Islet of Langerhans (tissue), 1 donor: ENCODE measurements around the gene CPAMD8.
"Not testable (repeated sequence)": the region's sequence is repeated elsewhere in the genome, so short reads cannot be mapped to it uniquely, and the experiment has no call there.

Source experiments
- FAIRE-seq: peaks from one replicate; lab custom pipeline; 2011; peaks lifted over from hg19 to GRCh38; lab: Jason Lieb, UNC

CPAMD8 gene

GRCh38 chr19:16891696-16892382, 134.8 kb downstream of the CPAMD8 start:
- no peak for FAIRE-seq

GRCh38 chr19:16890461-16891184, 136.0 kb downstream of the CPAMD8 start:
- no peak for FAIRE-seq

DNA sequence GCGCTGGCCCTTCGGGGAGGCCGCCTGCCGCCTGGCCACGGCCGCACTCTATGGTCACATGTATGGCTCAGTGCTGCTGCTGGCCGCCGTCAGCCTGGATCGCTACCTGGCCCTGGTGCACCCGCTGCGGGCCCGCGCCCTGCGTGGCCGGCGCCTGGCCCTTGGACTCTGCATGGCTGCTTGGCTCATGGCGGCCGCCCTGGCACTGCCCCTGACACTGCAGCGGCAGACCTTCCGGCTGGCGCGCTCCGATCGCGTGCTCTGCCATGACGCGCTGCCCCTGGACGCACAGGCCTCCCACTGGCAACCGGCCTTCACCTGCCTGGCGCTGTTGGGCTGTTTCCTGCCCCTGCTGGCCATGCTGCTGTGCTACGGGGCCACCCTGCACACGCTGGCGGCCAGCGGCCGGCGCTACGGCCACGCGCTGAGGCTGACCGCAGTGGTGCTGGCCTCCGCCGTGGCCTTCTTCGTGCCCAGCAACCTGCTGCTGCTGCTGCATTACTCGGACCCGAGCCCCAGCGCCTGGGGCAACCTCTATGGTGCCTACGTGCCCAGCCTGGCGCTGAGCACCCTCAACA, 136.6 kb downstream of the CPAMD8 start:
- FAIRE-seq = no peak

DNA sequence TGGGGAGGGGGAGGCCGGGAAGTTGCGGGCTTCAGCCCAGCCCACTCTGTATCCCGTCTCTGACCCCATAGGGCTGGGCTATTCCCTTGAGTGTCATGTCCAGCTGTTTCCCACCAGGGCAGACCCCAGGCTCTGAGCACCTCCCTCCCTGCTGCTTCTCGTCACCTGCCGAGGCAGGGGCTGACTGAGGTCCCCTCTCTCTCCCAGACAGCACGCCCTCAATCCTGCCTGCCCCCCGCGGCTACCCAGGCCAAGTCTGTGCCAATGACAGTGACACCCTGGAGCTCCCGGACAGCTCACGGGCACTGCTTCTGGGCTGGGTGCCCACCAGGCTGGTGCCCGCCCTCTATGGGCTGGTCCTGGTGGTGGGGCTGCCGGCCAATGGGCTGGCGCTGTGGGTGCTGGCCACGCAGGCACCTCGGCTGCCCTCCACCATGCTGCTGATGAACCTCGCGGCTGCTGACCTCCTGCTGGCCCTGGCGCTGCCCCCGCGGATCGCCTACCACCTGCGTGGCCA, 137.2 kb downstream of the CPAMD8 start:
- no peak for FAIRE-seq

DNA sequence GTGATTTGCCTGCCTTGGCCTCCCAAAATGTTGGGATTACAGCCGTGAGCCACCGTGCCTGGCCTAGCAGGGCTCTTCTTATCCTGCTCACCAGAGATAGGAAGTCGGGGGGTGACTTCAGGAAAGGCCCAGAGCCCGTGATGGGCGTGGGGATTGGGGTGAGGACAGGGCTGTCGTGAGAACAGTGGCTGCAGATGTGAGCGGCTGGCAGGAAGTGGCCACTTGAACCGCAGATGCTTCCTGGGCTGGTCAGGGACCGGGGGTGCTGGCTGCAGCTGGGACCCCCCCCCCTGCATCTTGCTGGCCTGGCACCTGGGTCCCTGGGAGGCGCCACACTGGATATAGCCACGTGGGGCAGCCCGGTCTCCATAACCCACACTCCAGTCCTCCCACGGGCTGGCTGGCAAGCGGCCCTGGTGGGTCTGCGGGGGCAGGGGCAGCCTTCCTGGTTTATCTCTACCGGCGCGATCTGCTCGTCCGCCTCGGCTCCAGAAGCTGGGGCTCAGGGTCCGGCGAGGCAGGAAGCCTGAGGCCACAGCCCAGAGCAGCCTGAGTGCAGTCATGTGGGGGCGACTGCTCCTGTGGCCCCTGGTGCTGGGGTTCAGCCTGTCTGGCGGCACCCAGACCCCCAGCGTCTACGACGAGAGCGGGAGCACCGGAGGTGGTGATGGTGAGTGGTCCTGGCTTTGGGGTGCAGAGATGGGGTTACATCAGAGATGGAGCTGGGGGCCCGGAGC, 137.8 kb downstream of the CPAMD8 start, which contains the start of gene F2RL3:
Gene F2RL3, plus strand, starts transcription at position 371 of the 737 bp plus-strand sequence. Its CDS starts 191 bp downstream, at position 562.
- FAIRE-seq = no peak

DNA sequence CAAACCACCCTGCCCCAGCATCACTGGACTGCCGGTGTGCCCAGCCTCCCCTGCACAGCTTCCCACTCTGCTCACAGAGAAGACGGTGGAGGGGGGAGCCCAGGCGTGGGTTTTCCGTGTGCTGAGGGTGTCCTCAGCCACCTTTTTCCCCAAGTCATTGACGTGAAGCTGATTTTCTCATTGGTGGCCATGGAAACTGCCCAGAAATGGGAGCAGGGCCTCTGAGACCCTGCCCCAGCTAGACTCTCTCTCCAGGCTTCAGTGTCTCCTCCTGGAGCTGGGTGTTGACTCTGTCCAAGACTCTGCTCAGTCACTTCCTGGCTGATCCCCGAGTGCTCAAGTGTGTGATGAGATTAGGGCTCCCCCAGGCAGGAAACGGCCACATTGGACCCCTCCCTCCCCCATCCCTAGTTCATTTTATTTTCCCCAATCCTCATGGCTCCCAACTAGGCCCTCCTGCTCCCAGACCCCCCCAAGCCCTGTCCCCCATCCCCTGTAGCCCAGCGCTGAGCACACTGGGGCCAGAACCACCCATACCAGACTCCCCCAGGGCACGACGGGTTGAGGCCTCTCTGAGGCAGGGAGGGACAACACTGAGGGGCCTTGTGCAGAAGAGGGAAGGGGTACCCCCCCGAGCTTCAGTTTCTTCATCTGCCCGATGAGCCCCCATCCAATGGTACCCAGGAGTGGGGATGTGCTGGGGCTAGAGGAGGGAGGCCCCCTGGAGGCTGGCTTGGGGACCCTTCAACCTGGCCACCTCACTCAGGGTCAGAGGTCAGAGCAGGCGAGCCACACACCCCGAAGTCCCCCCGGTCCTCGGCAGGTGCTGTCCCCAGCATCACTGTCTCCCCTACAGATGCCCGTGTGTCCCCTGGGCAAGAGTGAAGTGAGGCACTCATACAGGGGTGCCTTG, 139.0 kb downstream of the CPAMD8 start:
- FAIRE-seq = no peak

DNA sequence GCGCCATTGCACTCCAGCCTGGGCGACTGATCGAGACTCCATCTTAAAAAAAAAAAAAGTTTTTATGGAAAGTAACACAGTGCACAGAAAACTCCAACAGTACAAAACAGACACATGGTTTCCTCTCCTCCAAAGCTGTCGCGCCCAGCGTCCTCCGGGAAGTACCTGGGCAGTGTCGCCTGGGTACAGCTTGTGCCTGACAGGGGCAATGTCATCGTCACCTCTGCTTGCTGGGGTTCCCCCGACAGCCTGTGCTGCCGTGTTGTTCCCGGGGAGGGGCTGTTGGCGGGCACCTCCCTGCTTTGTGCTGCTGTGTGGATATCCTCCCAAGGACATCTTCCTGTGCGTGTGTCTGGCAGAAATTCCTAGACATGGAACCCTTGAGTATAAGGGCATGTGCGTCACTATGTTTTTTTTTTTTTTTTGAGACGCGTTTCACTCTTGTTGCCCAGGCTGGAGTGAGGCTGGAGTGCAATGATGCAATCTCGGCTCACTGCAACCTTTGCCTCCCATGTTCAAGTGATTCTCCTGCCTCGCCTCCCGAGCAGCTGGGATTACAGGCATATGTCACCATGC, 140.2 kb downstream of the CPAMD8 start:
- FAIRE-seq = no peak

GRCh38 chr19:16885166-16885565, 141.4 kb downstream of the CPAMD8 start:
- FAIRE-seq = no peak

DNA sequence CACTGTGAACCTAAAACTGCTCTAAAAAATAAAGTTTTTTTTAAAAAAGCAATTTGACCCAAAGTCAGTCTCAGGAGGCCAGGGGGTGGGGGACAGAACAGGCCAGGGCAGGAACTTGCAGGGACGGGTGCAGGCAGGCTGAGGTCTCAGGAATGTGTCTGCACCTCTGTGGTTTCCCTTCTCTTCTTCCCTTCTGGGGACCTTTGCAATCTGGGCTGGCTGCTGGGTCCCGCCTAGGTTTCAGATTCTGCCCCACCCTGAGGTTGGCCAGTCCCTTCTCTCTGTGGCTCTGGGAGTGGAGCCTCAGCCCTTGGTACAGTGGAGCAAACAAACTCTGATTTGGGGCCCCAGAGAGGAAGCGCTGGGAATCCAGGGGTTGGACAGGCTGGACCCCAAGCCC, 143.1 kb downstream of the CPAMD8 start:
- FAIRE-seq = no peak

DNA sequence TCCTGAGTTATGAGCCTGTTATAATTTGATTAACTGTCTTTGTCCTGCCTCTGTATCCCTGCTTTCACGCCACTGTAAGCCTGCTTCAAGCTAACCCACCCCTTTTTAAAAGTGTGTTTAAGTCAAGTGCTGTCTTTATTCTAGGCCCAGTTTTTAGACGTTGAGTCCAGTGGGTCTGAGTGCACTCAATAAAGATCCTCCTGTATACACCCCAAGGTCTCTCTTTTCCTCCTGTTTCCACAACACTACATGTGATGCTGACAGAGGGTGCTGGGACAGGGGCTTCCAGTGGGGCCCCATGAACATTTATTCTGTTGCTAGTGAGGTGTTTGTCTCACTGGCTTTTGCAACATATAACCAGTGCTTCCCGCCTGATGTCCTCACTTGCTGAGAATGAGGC, 144.5 kb downstream of the CPAMD8 start:
- no peak for FAIRE-seq

DNA sequence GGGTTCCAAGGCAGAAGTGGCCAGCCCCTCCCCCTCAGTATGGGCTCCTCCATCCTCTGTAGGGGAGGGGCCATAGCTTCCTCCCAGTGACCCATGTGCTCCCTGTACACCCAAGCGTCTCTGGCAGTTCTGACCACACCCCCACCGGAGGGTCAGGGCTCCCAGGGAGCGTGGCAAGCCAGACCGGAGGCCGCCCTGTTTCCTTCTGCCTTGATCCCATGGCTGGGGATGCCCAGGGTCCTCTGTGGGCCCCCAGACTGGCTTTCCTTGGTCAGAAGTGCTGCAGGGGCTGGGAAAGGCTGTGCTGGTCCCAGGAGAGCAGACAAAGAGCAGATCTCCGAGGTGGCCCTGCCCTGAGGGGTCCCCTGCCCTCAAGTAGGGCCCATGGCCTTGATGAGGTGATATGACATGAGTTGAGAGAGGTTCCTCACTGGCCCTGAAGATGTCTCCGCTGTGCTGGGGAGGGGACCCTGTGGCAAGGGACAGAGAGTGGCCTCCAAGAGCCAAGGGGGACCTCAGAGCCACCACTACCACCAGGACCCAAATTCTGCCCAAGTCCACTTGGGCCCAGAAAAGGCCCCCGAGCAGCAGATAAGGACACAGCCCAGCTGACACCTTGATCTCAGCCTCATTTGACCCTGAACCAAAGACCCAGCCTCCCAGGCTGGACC, 145.6 kb downstream of the CPAMD8 start:
- FAIRE-seq = no peak

- no peak for FAIRE-seq
Measured at GRCh38 chr19:16878181-16878965, 148.2 kb downstream of the CPAMD8 start.

DNA sequence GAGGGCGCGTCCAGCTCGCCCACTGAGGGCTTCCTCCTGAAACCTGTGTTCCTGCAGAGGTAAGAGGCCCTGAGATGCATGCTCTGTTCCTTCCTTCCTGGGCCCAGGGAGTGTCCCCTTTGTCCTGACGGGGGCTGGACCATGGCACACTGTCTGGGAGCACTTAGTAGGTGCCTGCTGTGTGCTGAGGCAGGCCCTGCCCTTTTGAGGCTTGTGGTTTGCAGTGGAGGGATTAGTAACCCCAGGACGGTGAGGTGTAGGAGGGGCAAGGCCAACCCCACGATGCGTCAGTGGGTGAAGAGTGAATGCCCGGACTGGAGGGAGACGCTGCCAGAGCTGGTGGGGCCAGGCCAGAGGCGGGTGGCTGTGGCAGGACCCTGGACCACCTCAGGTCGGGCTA, 149.0 kb downstream of the CPAMD8 start:
- FAIRE-seq = no peak

GRCh38 chr19:16876904-16877361, 149.7 kb downstream of the CPAMD8 start:
- no peak for FAIRE-seq

DNA sequence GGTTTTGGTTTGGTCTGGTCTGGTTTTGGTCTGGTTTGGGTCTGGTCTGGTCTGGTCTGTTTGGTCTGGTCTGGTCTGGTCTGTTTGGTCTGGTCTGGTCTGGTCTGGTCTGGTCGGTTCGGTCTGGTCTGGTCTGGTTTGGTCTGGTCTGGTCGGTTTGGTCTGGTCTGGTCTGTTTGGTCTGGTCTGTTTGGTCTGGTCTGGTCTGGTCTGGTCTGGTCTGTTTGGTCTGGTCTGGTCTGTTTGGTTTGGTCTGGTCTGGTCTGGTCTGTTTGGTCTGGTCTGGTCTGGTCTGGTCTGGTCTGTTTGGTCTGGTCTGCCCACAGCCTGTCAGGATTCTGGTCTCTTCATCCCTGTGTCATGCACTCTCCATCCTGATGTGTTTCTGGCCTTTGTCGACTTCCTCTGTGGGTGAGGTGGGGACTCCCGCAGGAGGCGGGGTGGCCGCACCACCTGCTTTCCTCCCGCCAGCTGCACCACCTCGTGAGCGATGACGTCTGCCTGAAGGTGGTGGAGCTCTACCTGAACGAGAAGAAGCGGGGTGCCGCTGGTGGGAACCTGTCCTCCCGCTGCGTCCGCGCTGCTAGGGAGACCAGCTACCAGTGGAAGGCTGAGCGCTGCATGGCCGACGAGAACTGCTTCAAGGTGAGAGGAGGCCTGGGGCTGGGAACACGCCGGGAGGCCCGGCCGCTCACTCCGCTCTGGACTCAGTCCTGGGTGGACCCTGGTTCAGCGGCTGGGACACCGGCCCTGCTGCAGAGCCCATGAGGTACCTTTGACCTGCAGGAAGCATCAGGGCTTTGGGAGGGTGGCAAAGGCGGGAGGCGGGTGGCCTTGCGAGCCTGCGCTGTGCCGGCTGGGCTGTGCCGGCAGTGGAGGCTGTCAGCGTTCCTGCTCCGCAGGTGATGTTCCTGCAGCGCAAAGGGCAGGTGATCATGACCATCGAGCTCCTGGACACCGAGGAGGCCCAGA, 150.7 kb downstream of the CPAMD8 start:
- no peak for FAIRE-seq

GRCh38 chr19:16874978-16875299, 151.7 kb downstream of the CPAMD8 start:
- FAIRE-seq = not testable (repeated sequence)

DNA sequence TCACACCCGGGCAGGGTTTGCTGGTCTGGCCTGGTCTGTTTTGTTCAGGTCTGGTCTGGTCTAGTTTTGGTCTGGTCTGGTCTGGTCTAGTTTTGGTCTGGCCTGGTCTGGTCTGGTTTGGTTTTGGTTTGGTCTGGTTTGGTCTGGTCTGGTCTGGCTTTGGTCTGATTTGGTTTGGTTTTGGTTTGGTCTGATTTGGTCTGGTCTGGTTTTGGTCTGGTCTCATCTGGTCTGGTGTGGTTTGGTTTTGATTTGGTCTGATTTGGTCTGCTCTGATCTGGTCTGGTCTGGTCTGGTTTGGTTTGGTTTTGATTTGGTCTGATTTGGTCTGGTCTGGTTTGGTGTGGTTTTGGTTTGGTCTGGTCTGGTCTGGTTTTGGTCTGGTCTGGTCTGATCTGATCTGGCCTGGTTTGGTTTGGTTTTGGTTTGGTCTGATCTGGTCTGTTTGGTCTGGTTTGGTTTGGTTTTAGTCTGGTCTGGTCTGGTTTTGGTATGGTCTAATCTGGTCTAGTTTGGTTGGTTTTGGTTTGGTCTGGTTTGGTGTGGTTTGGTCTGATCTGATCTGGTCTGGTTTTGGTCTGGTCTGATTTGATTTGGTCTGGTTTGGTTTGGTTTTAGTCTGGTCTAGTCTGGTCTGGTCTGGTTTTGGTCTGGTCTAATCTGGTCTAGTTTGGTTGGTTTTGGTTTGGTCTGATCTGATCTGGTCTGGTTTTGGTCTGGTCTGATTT, 152.2 kb downstream of the CPAMD8 start:
- FAIRE-seq = no peak

- FAIRE-seq = no peak
Measured at GRCh38 chr19:16873594-16873993, 153.0 kb downstream of the CPAMD8 start.
